GM12878 (cell line): ENCODE data around the gene SAP25. TPM values are rescaled to one million over a fixed set of nuclear protein-coding genes. Genes with fewer than 3 reads are reported as not detected.

Experiments
- ATAC-seq: fragments of 200-7000 bp; cut with Tn5 transposase; 3 replicates; pipeline ENCODE4 v1.9.1; 2020; ENCODE audit warnings: mild to moderate bottlenecking, moderate library complexity
- BruUV-seq: library from RNA; stranded (reverse); fragments of 400-500 nt; replicated peaks from 2 replicates; lab custom pipeline; 2021; lab: Mats Ljungman, UMichigan
- CTCF ChIA-PET: fragments of 300-600 bp; sonication (Branson Sonifier 250); formaldehyde crosslinking; extraction: SDS; loops from one replicate; lab custom pipeline; 2021; ENCODE audit warnings: inconsistent platforms; lab: Yijun Ruan, JAX
- POLR2A ChIA-PET: fragments of 350-600 bp; formaldehyde crosslinking; extraction: SDS; loops from one replicate; lab custom pipeline; 2021; ENCODE audit warnings: inconsistent platforms; lab: Charles Lee
- RAD21 ChIA-PET: fragments of 300-600 bp; sonication (Branson Sonifier 250); formaldehyde crosslinking; loops from one replicate; lab custom pipeline; 2023; ENCODE audit warnings: antibody characterized with exemption; ENCODE audit not compliant: unreplicated experiment; lab: Charles Lee
- SMC1A ChIA-PET: fragments of 300-600 bp; sonication (Branson Sonifier 250); formaldehyde crosslinking; loops from one replicate; lab custom pipeline; 2023; ENCODE audit not compliant: unreplicated experiment, uncharacterized antibody; lab: Charles Lee
- DNase-seq: peaks from one replicate; pipeline ENCODE4 v3.0.0-alpha.2; 2011; ENCODE audit warnings: low read depth, low spot score
- FAIRE-seq: peaks from 3 replicates; lab custom pipeline; 2011; peaks lifted over from hg19 to GRCh38; lab: Jason Lieb, UNC
- H2AFZ ChIP-seq: 2 replicates; pipeline ENCODE4 v1.6.0; 2011; ENCODE audit warnings: low read depth, low read length, control low read depth; ENCODE audit not compliant: control insufficient read depth
- H3K27ac ChIP-seq: 2 replicates; pipeline ENCODE4 v1.5.1; 2011; ENCODE audit warnings: control low read depth; ENCODE audit not compliant: control insufficient read depth, insufficient read depth
- H3K27me3 ChIP-seq, 2 experiments: replicated peaks in 1 of 2; 2 replicates each; pipeline versions ENCODE4 v1.6.0 to v1.6.1; 2011; ENCODE audit warnings: low read length in 1 of 2; ENCODE audit not compliant: control insufficient read depth in 2 of 2, insufficient read depth in 2 of 2
- H3K36me3 ChIP-seq, 2 experiments: 2 replicates each; pipeline ENCODE4 v1.5.1; 2011; ENCODE audit warnings: low read length in 1 of 2; ENCODE audit not compliant: control insufficient read depth in 2 of 2, insufficient read depth in 2 of 2
- H3K4me1 ChIP-seq: 2 replicates; pipeline ENCODE4 v1.6.1; 2011; ENCODE audit warnings: mild to moderate bottlenecking, low read length, moderate library complexity, mixed read lengths; ENCODE audit not compliant: control insufficient read depth, insufficient read depth
- H3K4me2 ChIP-seq: 2 replicates; pipeline ENCODE4 v1.6.0; 2011; ENCODE audit warnings: control low read depth; ENCODE audit not compliant: control insufficient read depth, insufficient read depth
- H3K4me3 ChIP-seq: fragments of 200-600 bp; sonication (generic); 2 replicates; pipeline ENCODE4 v1.5.1; 2016
- H3K79me2 ChIP-seq: 2 replicates; pipeline ENCODE4 v1.6.0; 2011; ENCODE audit warnings: low read length; ENCODE audit not compliant: control insufficient read depth, insufficient read depth
- H3K9ac ChIP-seq: 2 replicates; pipeline ENCODE4 v1.8.0; 2011; ENCODE audit warnings: low read length, control low read depth, mixed read lengths; ENCODE audit not compliant: control insufficient read depth, insufficient read depth
- H3K9me3 ChIP-seq: replicated peaks from 3 replicates; pipeline ENCODE4 v1.5.1; 2011; ENCODE audit warnings: mild to moderate bottlenecking, low read length; ENCODE audit not compliant: control insufficient read depth, insufficient read depth
- H4K20me1 ChIP-seq: 2 replicates; pipeline ENCODE4 v1.6.0; 2011; ENCODE audit not compliant: control insufficient read depth, insufficient read depth
- CHD4 ChIP-seq: fragments of 200-600 bp; sonication (generic); IDR thresholded peaks from 2 replicates; pipeline ENCODE4 v1.6.1; 2016; ENCODE audit warnings: mild to moderate bottlenecking
- E4F1 ChIP-seq: fragments of 450-650 bp; IDR thresholded peaks from 2 replicates; pipeline ENCODE4 v1.6.1; 2018; ENCODE audit warnings: borderline replicate concordance, mild to moderate bottlenecking; ENCODE audit not compliant: partially characterized antibody
- GATAD2B ChIP-seq: fragments of 450-650 bp; conservative IDR thresholded peaks from 2 replicates; pipeline ENCODE4 v1.6.1; 2017; ENCODE audit warnings: low read depth, mild to moderate bottlenecking, moderate library complexity
- HDAC2 ChIP-seq: fragments of 200-600 bp; sonication (generic); IDR thresholded peaks from 2 replicates; pipeline ENCODE4 v1.6.1; 2017
- IKZF1 ChIP-seq: fragments of 450-650 bp; conservative IDR thresholded peaks from 2 replicates; pipeline ENCODE4 v1.6.1; 2017; ENCODE audit warnings: antibody characterized with exemption, mild to moderate bottlenecking
- IKZF2 ChIP-seq, 2 experiments: fragments of 450-650 bp; IDR thresholded peaks; 2 replicates each; pipeline ENCODE4 v1.6.1; 2017; ENCODE audit warnings: mild to moderate bottlenecking in 2 of 2, moderate library complexity in 2 of 2
- MEF2A ChIP-seq: IDR thresholded peaks from 2 replicates; pipeline ENCODE4 v1.6.1; 2011; ENCODE audit warnings: low read depth, mild to moderate bottlenecking, low read length, moderate library complexity; ENCODE audit not compliant: insufficient read depth
- NFYA ChIP-seq: IDR thresholded peaks from 2 replicates; pipeline ENCODE4 v1.6.1; 2011; ENCODE audit warnings: low read depth, mild to moderate bottlenecking, low read length, improper control_type of control experiment, borderline replicate concordance
- NFYB ChIP-seq: IDR thresholded peaks from 2 replicates; pipeline ENCODE4 v1.6.1; 2011; ENCODE audit warnings: low read depth, mild to moderate bottlenecking, low read length, improper control_type of control experiment, moderate library complexity; ENCODE audit not compliant: insufficient read depth
- POU2F2 ChIP-seq: IDR thresholded peaks from 3 replicates; pipeline ENCODE4 v1.6.1; 2011; ENCODE audit warnings: low read depth, mild to moderate bottlenecking, low read length, borderline replicate concordance
- SPI1 ChIP-seq: IDR thresholded peaks from 2 replicates; pipeline ENCODE4 v1.6.1; 2011; ENCODE audit warnings: low read depth, mild to moderate bottlenecking, low read length, moderate library complexity, borderline replicate concordance; ENCODE audit not compliant: insufficient read depth
- STAT3 ChIP-seq: IDR thresholded peaks from 2 replicates; pipeline ENCODE4 v1.6.1; 2011; ENCODE audit warnings: low read depth, low read length, improper control_type of control experiment
- ZNF592 ChIP-seq: fragments of 450-650 bp; IDR thresholded peaks from 2 replicates; pipeline ENCODE4 v1.6.1; 2017; ENCODE audit warnings: mild to moderate bottlenecking, moderate library complexity
- ZZZ3 ChIP-seq: IDR thresholded peaks from 2 replicates; pipeline ENCODE4 v1.6.1; 2011; ENCODE audit warnings: low read depth; ENCODE audit not compliant: control insufficient read depth, insufficient read length
- WGBS: methylation state at CpG from one replicate; pipeline ENCODE4 v1.1.6; 2016; ENCODE audit warnings: low lambda C conversion rate; ENCODE audit not compliant: insufficient replicate concordance, insufficient coverage; ENCODE audit errors: missing lambda C conversion rate; 5-methylcytosine and 5-hydroxymethylcytosine counted together
- in situ Hi-C: fragments of 300-500 bp; cut with MboI; formaldehyde crosslinking; loops from 9 replicates; pipeline ENCODE4 v1.14.3; 2018; ENCODE audit warnings: mixed read lengths
- intact Hi-C: fragments of 100-400 bp; cut with micrococcal nuclease; formaldehyde crosslinking; loops from one replicate; pipeline ENCODE4 v1.14.2; 2022; ENCODE audit not compliant: unreplicated experiment
- polyA plus RNA-seq, 11 experiments: library from polyadenylated mRNA; depleted of rRNA in 4 of 11; unstranded in 6 of 11; stranded (reverse) in 5 of 11; fragments of >200 nt; fragmentation: Nextera tagmentation in 4 of 11; fragmentation: Illumina TruSeq in 1 of 11; extraction: Ambion mirVana in 4 of 11; extraction: Trizol in 1 of 11; gene quantifications; 1 replicate in 1 of 11; 2 replicates in 10 of 11; pipeline versions ENCODE4 v1.2.1 to v1.2.3, GENCODE V29; 2011 to 2016; ENCODE audit warnings: inconsistent platforms in 2 of 11, missing spikeins in 2 of 11, low read depth in 1 of 11
- total RNA-seq, 4 experiments: library from RNA; depleted of rRNA in 3 of 4; stranded (reverse); fragments of >200 nt in 3 of 4; fragmentation: Illumina TruSeq in 1 of 4; extraction: Trizol in 1 of 4; gene quantifications; 2 replicates each; pipeline versions ENCODE4 v1.2.1 to v1.2.3, GENCODE V29; 2013 to 2021

SAP25 gene
- total and polyA plus RNA-seq, 10 of the 15 experiments (the other 5 are each of a cell fraction or from before 2014, with no cell fraction given) = 0.14 to 8.6 (median 1.1) TPM

DNA sequence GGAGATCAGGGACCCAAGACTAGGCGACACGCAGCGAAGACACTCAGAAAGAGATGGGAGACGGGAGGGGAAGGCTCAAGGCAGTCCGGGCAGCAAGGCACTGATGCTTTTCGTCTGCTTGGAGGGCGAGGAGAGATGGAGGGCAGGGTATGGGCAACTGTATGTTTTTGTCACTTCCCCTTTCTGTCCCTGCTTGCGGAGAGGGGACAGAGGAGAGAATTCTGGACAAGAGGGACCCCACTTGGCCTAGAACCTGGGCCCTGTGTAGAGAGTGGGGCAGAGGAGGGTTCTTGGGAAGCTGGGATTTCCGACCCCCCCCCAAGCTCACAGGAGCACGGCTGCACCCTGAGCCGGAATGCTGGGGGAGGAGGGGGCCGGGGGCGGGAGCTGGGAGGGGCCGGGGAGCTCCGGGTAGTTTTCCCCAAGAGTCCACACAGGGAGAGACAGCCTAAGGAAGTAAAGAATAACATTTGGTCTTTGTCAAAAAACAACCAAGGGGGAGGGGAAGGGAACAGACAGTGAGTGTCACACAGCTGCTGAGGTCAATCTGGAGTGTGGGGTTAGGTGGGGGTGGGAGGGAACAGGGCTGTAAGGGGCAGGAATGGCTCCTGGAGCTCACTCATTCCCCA is 10.5 kb upstream of the SAP25 start:
- Histone ChIP-seq H3K4me2 (peak overlapping the region; percentile 98), H3K9me3 (no peaks in the 10 kb centered on the region), H3K36me3 (peaks cover 10 to 11% of the 10 kb centered on the region in 2 experiments), H4K20me1 (no peaks in the 10 kb centered on the region), H3K4me3 (peak overlapping the region; percentile 83), H3K4me1 (peaks cover 24% of the 10 kb centered on the region), H2AFZ (peak overlapping the region; percentile 71), H3K9ac (peak overlapping the region; percentile 86), H3K79me2 (peaks cover 32% of the 10 kb centered on the region), H3K27me3 (no peaks in the 10 kb centered on the region), H3K27ac (peak overlapping the region; percentile 90)
- RAD21 ChIA-PET = interaction anchor here (0.5 to 4.2 kb wide), 17 partner anchors 15 to 1473 kb away, joined by 3 to 21 read pairs (median 4); partner anchors contain the start of genes AGFG2, MEPCE, MOSPD3 and ZCWPW1
- DNase-seq (no peak), FAIRE-seq (peak; percentile 72), ATAC-seq (peak; percentile 2; the same call in 2 of the 3 replicates)
- intact Hi-C loops (no loop called here), in situ Hi-C loops (no loop called here)
- CTCF ChIA-PET = interaction anchor here (0.6 to 11.6 kb wide), 15 partner anchors 12 to 268 kb away, joined by 3 to 190 read pairs (median 4); partner anchors contain the start of genes GIGYF1, MOSPD3, POP7 and SLC12A9
- 0% methylated on average over 10 of the region's 15 CpGs for WGBS
- POLR2A ChIA-PET = interaction anchor here (0.5 to 4.3 kb wide), 22 partner anchors 13 to 155 kb away, joined by 3 to 47 read pairs (median 4); partner anchors contain the start of genes AGFG2, GNB2, MOSPD3 and ZCWPW1
- SMC1A ChIA-PET = interaction anchor here (1.0 to 4.6 kb wide), 9 partner anchors 13 to 122 kb away, joined by 3 to 19 read pairs (median 4); partner anchors contain the start of genes POP7 and TSC22D4
- no TSS peak for BruUV-seq
- TF ChIP-seq STAT3 (no peak), CHD4 (no peak), NFYA (no peak), POU2F2 (no peak), SPI1 (peak; percentile 84), ZNF592 (no peak), E4F1 (no peak), GATAD2B (0 out of 2 replicates have a peak, but pooled peaks have one; percentile 6), IKZF1 (peak; percentile 34; the same call in 1 of the 2 replicates), NFYB (no peak), IKZF2 (IDR thresholded peaks at IDR 0.05) (peak in 1 of 2 experiments; percentile 31; a peak in 2 of 4 replicates), MEF2A (no peak), ZZZ3 (no peak), HDAC2 (no peak)
